Left forelimb (tissue), 1 donor: ENCODE data around the gene ARHGAP30.

ENCODE experiments used
- DNase-seq: peaks from one replicate; pipeline ENCODE4 v3.0.0-alpha.2; 2018; ENCODE audit warnings: low spot score

The ARHGAP30 gene

GRCh38 chr1:161091093-161091492, 21.4 kb upstream of the ARHGAP30 start:
- DNase-seq = no peak

GRCh38 chr1:161090617-161091016, 20.9 kb upstream of the ARHGAP30 start:
- no peak for DNase-seq

- no peak for DNase-seq
Measured at GRCh38 chr1:161089938-161090337, 20.2 kb upstream of the ARHGAP30 start.

- peak; percentile 54 for DNase-seq
Measured at GRCh38 chr1:161089251-161089924, 19.7 kb upstream of the ARHGAP30 start, which contains the start of gene NECTIN4. Gene NECTIN4, minus strand, starts transcription at chr1:161089558. Its CDS starts 262 bp downstream, at chr1:161089296.

- peak; percentile 23 for DNase-seq
Measured at GRCh38 chr1:161088587-161089110, 19.0 kb upstream of the ARHGAP30 start.

- no peak for DNase-seq
Measured at GRCh38 chr1:161086457-161086856, 16.8 kb upstream of the ARHGAP30 start.

- no peak for DNase-seq
Measured at GRCh38 chr1:161085165-161085564, 15.5 kb upstream of the ARHGAP30 start.

- no peak for DNase-seq
Measured at GRCh38 chr1:161084597-161084988, 14.9 kb upstream of the ARHGAP30 start.

GRCh38 chr1:161083748-161084596, 14.3 kb upstream of the ARHGAP30 start:
- DNase-seq = no peak

GRCh38 chr1:161082996-161083747, 13.5 kb upstream of the ARHGAP30 start:
- no peak for DNase-seq

- no peak for DNase-seq
Measured at GRCh38 chr1:161082483-161082882, 12.8 kb upstream of the ARHGAP30 start.

GRCh38 chr1:161081519-161081918, 11.8 kb upstream of the ARHGAP30 start:
- DNase-seq = no peak

- no peak for DNase-seq
Measured at GRCh38 chr1:161080441-161081405, 11.0 kb upstream of the ARHGAP30 start.

- no peak for DNase-seq
Measured at GRCh38 chr1:161079436-161080110, 9.9 kb upstream of the ARHGAP30 start.

GRCh38 chr1:161077426-161077825, 7.7 kb upstream of the ARHGAP30 start:
- DNase-seq = no peak

GRCh38 chr1:161076410-161076809, 6.7 kb upstream of the ARHGAP30 start:
- DNase-seq = no peak

- no peak for DNase-seq
Measured at GRCh38 chr1:161074676-161075368, 5.1 kb upstream of the ARHGAP30 start.

GRCh38 chr1:161073474-161074121, 3.9 kb upstream of the ARHGAP30 start:
- no peak for DNase-seq

- no peak for DNase-seq
Measured at GRCh38 chr1:161072751-161073449, 3.2 kb upstream of the ARHGAP30 start.
